ENCODE data around the gene LHPP.

The LHPP gene

DNA sequence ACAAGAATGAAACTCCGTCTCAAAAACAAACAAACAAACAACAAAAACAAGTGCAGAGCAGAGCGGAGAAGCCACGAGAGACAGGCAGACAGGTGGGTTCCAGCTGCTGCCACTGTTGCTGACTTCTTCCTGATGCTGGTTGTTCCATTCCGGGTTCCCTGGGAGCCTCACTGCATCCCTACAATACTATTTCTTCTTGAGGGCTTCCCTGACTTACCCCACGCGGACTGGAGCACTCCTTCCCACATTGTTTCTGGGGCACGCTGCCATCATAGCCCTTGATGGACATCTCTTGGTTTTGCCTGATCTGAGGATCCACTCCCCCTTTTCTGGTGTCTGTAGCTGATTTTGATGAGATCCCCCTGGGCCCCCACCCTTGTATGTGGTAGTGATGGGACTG is 6.2 kb upstream of the LHPP start:
- no peak for FAIRE-seq
- TF ChIP-seq POLR2AphosphoS5 (IDR thresholded peaks at IDR 0.05; ENCODE audit: low read depth, low read length) (no peak), SPI1 (IDR thresholded peaks at IDR 0.05; ENCODE audit: low read depth, low read length) (no peak), TAF1 (IDR thresholded peaks at IDR 0.05; ENCODE audit: low read depth, low read length) (no peak), PAX5 (IDR thresholded peaks at IDR 0.05; ENCODE audit: insufficient read depth, low read length, severe bottlenecking) (no peak), POLR2A (IDR thresholded peaks at IDR 0.05; ENCODE audit: low read depth, low read length) (no peak), POU2F2 (IDR thresholded peaks at IDR 0.05; ENCODE audit: low read depth, low read length) (no peak)

DNA sequence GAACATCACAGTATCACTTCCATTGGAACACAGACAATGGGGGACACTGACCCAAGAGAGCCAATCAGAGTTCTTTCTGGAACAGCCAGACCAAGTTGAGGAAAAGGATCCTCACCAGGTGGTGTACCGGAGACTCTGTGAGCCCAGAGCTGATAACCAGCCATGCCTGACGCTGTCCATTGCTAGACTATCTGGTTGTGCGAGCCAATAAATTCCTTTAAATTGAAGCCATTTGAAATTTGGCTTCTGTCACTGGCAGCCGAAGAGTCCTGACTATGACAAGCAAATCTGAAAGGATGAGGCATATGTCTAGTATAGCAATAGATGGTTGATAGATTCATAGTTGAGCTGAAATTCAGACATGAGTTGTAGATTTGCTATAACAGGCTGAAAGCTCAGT is 3.1 kb upstream of the LHPP start:
- TF ChIP-seq PAX5 (IDR thresholded peaks at IDR 0.05; ENCODE audit: insufficient read depth, low read length, severe bottlenecking) (no peak), POLR2A (IDR thresholded peaks at IDR 0.05; ENCODE audit: low read depth, low read length) (no peak), TAF1 (IDR thresholded peaks at IDR 0.05; ENCODE audit: low read depth, low read length) (no peak), POLR2AphosphoS5 (IDR thresholded peaks at IDR 0.05; ENCODE audit: low read depth, low read length) (no peak), POU2F2 (IDR thresholded peaks at IDR 0.05; ENCODE audit: low read depth, low read length) (no peak), SPI1 (IDR thresholded peaks at IDR 0.05; ENCODE audit: low read depth, low read length) (no peak)
- no peak for DNase-seq (ENCODE audit: insufficient read length, low spot score)
- no peak for FAIRE-seq

More for the DNA sequence above, 6.2 kb upstream of the LHPP start:
- no peak for DNase-seq (ENCODE audit: insufficient read length, low spot score)

DNA sequence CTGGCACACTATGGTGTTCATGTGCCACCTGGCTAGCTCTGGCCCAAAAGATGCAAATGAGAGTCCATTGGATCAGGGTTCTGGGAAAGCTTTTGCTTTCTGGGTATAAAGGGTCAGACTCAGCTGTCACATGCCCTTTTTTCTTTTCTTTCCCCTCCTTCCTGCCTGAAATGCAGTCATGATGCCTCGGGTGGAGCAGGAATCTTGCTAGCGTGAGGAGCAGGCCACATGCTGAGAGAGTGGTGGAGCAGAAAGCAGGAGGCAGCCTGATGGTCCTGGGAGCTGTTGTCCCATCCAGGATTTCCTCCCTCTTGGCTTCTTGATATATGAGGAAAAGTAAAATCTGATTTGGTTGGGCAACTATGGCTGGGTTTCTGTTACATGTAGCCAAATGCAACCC is 2.7 kb upstream of the LHPP start:
- TF ChIP-seq PAX5 (IDR thresholded peaks at IDR 0.05; ENCODE audit: insufficient read depth, low read length, severe bottlenecking) (no peak), TAF1 (IDR thresholded peaks at IDR 0.05; ENCODE audit: low read depth, low read length) (no peak), POU2F2 (IDR thresholded peaks at IDR 0.05; ENCODE audit: low read depth, low read length) (no peak), POLR2AphosphoS5 (IDR thresholded peaks at IDR 0.05; ENCODE audit: low read depth, low read length) (no peak), SPI1 (IDR thresholded peaks at IDR 0.05; ENCODE audit: low read depth, low read length) (no peak), POLR2A (IDR thresholded peaks at IDR 0.05; ENCODE audit: low read depth, low read length) (no peak)
- FAIRE-seq (no peak), DNase-seq (ENCODE audit: insufficient read length, low spot score) (no peak)

DNA sequence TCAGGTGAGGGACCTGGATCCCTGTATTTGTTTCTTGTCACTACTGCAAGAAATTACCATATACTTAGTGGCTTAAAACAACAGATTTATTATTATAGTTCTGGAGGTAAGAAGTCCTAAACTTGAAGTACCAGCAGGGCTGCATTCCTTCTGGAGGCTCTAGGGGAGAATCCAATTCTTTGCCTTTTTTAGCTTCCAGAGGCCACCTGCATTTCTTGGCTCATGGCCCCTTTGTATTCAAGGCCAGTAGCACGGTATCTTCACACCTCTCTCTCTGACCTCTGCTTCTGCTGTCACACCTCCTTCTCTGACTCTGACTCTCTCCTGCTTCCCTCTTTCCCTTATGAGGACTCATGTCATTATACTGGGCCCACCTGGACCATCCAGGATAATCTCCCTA is 2.2 kb upstream of the LHPP start:
- no peak for DNase-seq (ENCODE audit: insufficient read length, low spot score)
- no peak for FAIRE-seq
- TF ChIP-seq PAX5 (IDR thresholded peaks at IDR 0.05; ENCODE audit: insufficient read depth, low read length, severe bottlenecking), result no peak
- no peak for TF ChIP-seq TAF1 (IDR thresholded peaks at IDR 0.05; ENCODE audit: low read depth, low read length)
- no peak for TF ChIP-seq SPI1 (IDR thresholded peaks at IDR 0.05; ENCODE audit: low read depth, low read length)
- no peak for TF ChIP-seq POU2F2 (IDR thresholded peaks at IDR 0.05; ENCODE audit: low read depth, low read length)
- no peak for TF ChIP-seq POLR2A (IDR thresholded peaks at IDR 0.05; ENCODE audit: low read depth, low read length)
- TF ChIP-seq POLR2AphosphoS5 (IDR thresholded peaks at IDR 0.05; ENCODE audit: low read depth, low read length), result no peak

DNA sequence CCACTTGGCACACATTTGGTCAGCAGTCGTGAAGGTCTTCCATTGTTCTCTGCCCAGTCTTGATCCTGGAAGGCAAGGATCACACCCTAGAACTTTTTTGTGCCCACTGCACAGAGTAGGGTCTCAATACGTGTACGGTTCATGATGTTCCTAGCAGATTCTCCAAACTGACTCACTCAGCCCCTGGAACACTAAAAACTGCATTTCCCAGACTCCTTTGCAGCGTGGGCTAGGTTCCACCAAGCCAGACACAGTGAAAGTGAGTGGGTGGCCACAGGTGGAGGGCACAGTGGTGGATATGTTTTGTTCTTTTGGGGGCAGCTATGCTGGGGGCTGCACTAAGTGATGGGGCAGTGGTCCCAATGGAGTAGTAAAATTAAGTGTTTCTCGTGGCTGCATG is 1.5 kb upstream of the LHPP start:
- no peak for TF ChIP-seq TAF1 (IDR thresholded peaks at IDR 0.05; ENCODE audit: low read depth, low read length)
- DNase-seq (ENCODE audit: insufficient read length, low spot score), result no peak
- no peak for FAIRE-seq

DNA sequence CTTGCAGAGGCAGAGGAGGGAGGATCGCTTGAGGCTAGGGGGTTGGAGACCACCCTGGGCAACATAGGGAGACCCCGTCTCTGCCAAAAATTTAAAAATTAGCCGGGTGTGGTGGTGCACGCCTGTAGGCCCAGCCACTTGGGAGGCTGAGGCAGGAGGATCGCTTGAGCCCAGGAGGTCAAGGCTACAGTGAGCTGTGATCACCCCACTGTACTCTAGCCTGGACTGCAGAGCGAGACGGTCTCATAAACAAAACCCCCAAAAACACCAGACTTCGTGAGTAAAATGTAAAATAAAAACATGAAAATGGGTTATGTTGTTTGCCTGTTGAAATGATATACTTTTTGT is 699 bp downstream of the LHPP start:
- TF ChIP-seq PAX5 (IDR thresholded peaks at IDR 0.05; ENCODE audit: insufficient read depth, low read length, severe bottlenecking) (no peak), POLR2AphosphoS5 (IDR thresholded peaks at IDR 0.05; ENCODE audit: low read depth, low read length) (no peak)
- FAIRE-seq, result no peak
- no peak for DNase-seq (ENCODE audit: insufficient read length, low spot score)

DNA sequence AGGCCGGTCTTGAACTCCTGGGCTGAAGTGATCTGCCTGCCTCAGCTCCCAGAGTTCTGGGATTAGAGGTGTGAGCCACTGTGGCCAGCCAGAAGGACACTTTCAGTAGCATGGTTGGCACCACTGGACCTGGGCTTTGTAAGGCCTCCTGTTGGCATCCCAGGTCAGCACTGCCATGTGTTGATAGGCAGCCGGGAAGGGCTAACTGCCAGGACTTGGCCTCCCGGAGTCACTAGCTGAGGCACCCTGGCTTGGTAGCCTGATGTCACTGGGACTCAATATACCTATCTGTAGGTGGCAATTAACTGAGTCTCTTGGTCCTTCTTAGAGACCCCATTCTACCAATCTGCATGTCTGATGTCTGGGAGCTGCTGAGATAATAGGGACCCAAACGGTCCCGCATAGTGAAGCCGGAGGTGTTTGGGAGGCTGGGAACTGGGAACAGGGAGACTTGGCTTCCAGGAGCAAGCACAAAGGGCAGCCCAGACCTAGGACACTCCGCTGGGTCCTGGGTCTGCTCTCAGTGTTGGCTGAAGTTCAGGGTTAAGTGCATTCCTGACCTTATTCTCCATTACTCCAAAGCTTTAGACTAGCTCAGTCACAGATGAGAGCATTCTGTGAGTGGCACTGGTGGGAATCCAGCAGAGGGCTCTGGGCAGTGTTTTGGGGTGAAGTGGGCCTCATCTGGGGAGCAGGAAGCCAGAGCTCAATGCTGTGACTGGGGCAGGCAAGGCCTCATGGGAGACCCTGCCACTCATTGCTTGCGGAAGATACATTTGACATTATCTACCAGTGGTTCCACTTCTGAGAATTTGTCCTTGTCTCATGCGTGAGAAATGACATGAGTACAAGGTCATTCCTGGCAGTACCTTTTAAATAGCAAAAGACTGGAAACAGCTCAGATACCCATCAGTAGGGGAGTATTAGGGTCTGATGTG is 2.7 kb downstream of the LHPP start:
- FAIRE-seq (no peak), DNase-seq (ENCODE audit: insufficient read length, low spot score) (no peak)
- no peak for TF ChIP-seq POLR2A (IDR thresholded peaks at IDR 0.05; ENCODE audit: low read depth, low read length)
- no peak for TF ChIP-seq SPI1 (IDR thresholded peaks at IDR 0.05; ENCODE audit: low read depth, low read length)
- no peak for TF ChIP-seq TAF1 (IDR thresholded peaks at IDR 0.05; ENCODE audit: low read depth, low read length)
- no peak for TF ChIP-seq POU2F2 (IDR thresholded peaks at IDR 0.05; ENCODE audit: low read depth, low read length)
- no peak for TF ChIP-seq PAX5 (IDR thresholded peaks at IDR 0.05; ENCODE audit: insufficient read depth, low read length, severe bottlenecking)
- no peak for TF ChIP-seq POLR2AphosphoS5 (IDR thresholded peaks at IDR 0.05; ENCODE audit: low read depth, low read length)

DNA sequence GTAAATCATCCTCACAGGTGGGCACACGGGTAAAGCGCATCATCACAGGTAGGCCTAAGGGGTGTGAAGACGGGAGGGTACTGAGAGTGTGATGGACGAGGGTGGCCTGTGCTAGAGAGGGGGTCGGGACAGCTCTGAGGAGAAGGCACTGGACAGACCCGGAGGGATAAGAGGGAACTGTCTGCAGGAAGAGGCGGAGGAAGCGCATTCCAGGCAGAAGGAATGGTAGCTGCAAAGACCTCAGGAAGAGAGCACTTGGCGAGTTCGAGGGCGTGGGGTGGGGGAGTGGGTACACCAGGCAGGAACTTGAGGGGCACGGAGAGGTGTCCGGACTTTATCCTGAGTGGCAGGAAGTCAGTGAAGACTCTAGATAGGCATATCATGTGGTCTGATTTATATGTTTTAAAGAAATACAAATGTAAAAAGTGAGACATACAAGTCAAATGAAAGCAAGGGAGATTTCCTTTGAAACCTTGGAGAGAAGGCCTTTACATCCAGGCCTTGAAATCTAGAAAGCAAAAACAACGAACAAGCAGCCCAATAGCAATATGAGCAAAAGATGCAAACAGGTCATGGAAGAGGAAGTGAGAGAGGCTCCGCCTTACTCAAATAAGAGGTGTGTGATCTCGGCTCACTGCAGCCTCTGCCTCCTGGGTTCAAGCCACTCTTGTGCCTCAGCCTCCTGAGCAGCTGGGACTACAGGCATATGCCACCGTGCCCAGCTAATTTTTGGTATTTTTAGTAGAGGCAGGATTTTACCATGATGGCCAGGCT is 3.6 kb downstream of the LHPP start:
- TF ChIP-seq PAX5 (IDR thresholded peaks at IDR 0.05; ENCODE audit: insufficient read depth, low read length, severe bottlenecking) (no peak), SPI1 (IDR thresholded peaks at IDR 0.05; ENCODE audit: low read depth, low read length) (peak; percentile 93)
- peak; percentile 90 for FAIRE-seq

DNA sequence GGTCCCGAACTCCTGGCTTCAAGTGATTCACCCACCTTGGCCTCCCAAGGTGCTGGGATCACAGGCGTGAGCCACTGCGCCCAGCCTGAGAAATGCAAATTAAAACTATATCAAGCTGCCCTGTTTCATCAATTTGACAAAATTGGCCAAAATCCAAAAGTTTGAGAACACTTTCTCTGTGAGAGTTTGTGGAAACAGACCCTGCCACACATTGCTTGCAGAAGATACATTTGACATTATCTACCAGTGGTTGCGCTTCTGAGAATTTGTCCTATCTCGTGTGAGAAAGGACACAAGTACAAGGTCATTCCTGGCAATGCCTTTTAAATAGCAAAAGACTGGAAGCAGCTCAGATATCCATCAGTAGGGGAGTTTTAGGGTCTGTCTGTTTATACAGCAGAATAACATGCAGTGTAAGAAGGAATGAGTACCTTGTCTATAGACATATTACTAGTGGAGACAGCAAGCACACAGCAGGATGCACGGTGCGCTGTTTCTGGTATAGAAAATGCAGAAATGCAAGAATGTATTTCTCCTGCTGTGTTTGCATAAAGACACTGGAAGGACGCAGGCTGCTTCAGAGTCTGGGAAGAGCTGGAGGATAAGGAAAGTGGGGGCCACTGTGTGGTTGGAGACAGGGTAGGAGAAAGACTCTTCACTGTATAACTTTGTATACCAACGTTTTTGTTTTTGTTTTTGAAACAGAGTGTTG is 4.3 kb downstream of the LHPP start:
- no peak for TF ChIP-seq SPI1 (IDR thresholded peaks at IDR 0.05; ENCODE audit: low read depth, low read length)
- no peak for TF ChIP-seq PAX5 (IDR thresholded peaks at IDR 0.05; ENCODE audit: insufficient read depth, low read length, severe bottlenecking)
- no peak for TF ChIP-seq POU2F2 (IDR thresholded peaks at IDR 0.05; ENCODE audit: low read depth, low read length)
- no peak for TF ChIP-seq POLR2AphosphoS5 (IDR thresholded peaks at IDR 0.05; ENCODE audit: low read depth, low read length)
- TF ChIP-seq POLR2A (IDR thresholded peaks at IDR 0.05; ENCODE audit: low read depth, low read length), result no peak
- no peak for TF ChIP-seq TAF1 (IDR thresholded peaks at IDR 0.05; ENCODE audit: low read depth, low read length)
- no peak for DNase-seq (ENCODE audit: insufficient read length, low spot score)

More for the DNA sequence above, 3.6 kb downstream of the LHPP start:
- no peak for DNase-seq (ENCODE audit: insufficient read length, low spot score)

More for the DNA sequence above, 4.3 kb downstream of the LHPP start:
- FAIRE-seq, result peak; percentile 47
